H54 (cell line): ENCODE results near the gene SLC12A3.

Experiments used
- DNase-seq: peaks from one replicate; pipeline ENCODE4 v3.0.0; 2011; ENCODE audit warnings: low spot score, mixed read lengths; ENCODE audit not compliant: insufficient read length
- FAIRE-seq: peaks from 3 replicates; lab custom pipeline; 2011; peaks lifted over from hg19 to GRCh38; lab: Jason Lieb, UNC
- POLR2A ChIP-seq: IDR thresholded peaks from 2 replicates; pipeline ENCODE4 v1.6.1; 2011; ENCODE audit warnings: low read depth, mild to moderate bottlenecking, low read length

SLC12A3 gene

DNA sequence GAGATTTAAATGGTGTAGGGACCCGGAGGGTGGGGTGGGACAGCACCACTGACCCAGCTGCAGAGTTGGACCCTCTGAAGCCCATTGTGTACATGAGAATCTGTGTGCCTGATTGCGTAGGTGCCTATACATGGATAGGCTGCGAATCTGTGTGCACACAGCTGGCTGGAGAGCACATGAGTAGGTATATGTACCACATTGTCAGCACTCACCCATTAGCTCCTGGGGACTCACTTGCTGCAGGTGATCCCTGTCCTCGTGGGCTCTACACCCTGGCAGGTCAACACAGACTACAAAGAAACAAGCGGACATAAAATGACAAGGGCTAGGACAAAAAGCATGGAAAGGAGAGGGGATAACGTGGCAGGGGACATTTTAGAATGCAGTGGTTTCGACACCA lies 85.4 kb downstream of the SLC12A3 start:
- FAIRE-seq: no peak
- no peak for DNase-seq
- TF ChIP-seq POLR2A: no peak

DNA sequence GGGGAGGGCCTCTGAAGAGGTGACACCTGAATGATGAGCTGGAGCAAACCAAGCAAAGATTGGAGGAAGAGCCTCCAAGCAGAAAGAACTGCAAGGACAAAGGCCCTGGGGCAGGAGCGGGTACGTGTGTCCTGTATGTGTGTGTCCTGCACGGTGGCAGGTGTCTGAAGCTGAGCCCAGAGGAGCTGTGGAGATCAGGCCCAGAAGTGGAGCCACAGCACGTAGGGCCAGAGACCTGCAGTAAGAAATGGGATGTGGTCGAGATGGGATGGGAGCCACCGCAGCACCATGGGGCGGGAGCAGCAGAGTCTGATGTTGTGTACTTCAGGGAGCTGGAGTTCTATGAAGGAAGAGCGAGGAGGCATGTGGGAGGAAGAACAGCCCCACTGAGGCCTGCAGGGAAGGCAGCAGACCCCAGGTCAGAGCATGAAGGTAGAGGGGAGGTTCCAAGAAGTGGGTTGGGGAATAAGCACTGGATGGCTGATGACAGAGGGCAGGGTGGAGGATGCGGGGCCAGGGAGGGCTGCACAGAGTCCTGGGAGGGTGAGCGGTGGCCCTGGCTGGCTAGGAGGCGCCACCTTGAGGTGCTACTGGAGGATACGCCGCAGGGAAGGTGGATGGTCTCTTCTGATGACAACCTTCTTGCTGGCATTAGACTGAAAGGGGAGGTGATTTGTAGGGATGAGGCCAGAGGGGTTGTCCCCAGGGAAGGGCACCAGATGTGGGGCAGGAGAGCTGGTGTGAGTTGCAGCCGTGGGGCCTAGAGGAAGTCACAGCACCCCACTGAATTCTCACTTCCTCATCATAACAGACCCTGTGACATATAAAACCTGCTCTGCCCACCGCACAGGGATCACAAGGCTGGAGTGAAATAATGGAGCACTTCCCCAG lies 86.1 kb downstream of the SLC12A3 start:
- FAIRE-seq (no peak), DNase-seq (peak; percentile 59)
- TF ChIP-seq POLR2A: no peak

DNA sequence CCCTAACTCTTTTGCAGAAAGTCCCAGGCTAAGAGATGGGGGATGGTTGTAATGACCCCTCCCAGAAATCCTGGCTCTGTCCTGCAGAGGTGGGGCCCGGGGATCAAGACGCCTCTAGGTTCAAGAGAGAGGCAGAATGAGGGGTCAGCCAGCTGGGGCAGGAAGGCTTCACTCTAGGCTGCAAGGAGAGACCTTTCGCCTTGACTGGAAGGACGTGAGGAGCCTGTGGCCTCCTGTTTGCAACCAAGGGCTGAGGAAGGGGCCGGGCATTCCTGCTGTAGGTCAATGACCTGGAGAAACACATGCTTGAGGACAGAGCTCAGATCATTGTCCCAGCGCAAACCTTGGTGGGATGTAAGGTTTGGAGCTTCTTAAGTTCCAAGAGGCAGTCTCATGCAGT lies 88.0 kb downstream of the SLC12A3 start:
- DNase-seq: no peak
- FAIRE-seq: no peak
- TF ChIP-seq POLR2A: no peak

DNA sequence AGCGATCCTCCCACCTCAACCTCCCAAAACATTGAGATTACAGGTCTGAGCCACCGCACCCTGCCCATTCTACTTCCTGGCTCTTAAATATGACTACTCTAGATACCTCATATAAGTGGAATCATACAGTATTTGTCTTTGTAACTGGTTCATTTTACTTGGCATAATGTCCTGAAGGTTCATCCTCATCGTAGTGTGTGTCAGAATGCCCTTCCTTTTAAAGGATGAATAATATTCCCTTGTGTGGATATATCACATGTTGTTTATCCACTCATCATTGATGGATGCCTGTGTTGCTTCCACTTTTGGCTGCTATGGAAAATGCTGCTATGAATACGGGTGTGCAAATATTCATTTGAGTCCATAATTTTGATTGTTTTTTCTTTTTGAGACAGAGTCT lies 91.1 kb downstream of the SLC12A3 start:
- FAIRE-seq (no peak), DNase-seq (no peak)
- no peak for TF ChIP-seq POLR2A

DNA sequence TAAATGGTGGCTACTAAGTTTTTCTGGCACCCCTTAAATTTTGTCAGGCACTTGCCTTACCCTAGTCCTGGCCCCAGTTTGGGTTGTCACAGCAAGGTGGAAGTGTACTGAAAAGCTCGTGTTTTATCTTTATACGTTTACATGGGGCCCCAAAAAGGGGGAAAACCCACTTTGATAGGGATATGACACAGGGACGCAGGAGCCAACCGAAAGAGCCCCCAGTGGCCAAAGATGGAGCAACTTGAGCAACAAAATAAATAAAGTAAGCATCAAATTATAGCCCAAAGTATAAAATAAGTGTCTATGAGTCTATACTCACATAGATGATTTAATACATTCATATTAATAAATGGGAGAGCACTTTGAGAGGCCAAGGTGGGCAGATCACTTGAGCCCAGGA lies 91.7 kb downstream of the SLC12A3 start:
- no peak for TF ChIP-seq POLR2A
- no peak for FAIRE-seq
- DNase-seq: no peak

DNA sequence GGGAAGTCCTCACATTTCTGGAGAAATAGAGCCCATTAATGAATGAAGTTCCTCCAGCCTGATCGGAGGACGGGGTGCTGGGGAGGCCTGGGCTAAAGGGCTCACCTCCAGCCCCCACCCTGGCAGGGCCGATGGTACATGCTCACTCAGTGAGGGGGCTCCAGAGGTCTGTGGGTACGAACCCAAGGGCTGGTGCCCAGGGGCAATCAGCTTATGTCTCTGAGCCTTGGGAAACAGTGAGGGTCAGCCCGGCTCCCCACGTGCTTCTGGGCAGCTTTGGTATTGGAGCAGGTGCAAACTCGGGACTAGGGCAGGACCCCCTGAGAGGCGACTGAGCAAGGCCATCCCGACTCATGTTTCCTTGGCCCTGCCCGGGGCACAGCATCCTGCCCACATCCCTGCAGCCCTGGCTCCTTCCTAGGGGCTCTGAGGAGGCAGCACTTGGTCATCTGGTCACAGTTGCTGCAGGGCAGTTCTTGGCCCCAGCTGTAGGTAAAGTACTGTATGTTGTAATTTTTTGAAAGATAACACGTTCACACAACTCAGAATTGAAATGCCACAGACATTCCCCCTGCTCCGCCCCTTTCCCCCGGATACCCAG lies 95.8 kb downstream of the SLC12A3 start:
- FAIRE-seq (no peak), DNase-seq (no peak)
- no peak for TF ChIP-seq POLR2A

DNA sequence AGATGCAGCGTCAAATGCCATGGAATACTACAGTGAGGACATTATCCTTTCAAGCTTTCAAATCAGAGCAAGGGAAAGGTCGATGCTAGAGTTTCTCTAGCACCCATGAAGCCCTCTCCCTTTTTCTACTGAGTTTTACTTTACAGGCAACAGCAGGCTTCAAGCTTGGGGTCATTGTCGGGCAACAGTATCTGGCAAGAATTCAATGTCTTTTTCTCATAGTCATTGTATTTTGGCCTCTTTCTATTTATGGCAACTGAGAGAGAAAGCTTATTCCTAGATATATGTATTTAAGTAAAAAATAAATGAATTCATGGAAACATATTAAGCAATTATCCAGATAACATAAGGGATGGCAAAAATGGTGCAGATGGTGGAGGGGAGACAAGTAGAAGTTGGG lies 96.4 kb downstream of the SLC12A3 start:
- DNase-seq: no peak
- no peak for TF ChIP-seq POLR2A
- no peak for FAIRE-seq

DNA sequence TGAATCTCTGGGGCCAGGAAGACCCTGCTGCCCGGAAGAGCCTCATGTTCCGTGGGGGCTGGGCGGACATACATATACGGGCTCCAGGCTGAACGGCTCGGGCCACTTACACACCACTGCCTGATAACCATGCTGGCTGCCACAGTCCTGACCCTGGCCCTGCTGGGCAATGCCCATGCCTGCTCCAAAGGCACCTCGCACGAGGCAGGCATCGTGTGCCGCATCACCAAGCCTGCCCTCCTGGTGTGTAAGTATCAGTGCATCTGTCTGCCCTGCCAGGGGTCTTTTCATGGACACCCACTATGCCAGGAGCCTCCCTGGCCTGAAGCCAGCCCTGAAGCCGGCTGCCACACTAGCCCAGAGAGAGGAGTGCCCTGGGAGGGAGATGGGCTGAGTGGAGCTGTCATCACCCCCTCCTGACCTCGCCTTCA lies 96.9 kb downstream of the SLC12A3 start, which contains the start of gene CETP:
CETP (plus strand) TSS at position 100 of the 431 bp plus-strand sequence; CDS start at position 130, 30 bp downstream.
- no peak for FAIRE-seq
- no peak for TF ChIP-seq POLR2A
- no peak for DNase-seq

DNA sequence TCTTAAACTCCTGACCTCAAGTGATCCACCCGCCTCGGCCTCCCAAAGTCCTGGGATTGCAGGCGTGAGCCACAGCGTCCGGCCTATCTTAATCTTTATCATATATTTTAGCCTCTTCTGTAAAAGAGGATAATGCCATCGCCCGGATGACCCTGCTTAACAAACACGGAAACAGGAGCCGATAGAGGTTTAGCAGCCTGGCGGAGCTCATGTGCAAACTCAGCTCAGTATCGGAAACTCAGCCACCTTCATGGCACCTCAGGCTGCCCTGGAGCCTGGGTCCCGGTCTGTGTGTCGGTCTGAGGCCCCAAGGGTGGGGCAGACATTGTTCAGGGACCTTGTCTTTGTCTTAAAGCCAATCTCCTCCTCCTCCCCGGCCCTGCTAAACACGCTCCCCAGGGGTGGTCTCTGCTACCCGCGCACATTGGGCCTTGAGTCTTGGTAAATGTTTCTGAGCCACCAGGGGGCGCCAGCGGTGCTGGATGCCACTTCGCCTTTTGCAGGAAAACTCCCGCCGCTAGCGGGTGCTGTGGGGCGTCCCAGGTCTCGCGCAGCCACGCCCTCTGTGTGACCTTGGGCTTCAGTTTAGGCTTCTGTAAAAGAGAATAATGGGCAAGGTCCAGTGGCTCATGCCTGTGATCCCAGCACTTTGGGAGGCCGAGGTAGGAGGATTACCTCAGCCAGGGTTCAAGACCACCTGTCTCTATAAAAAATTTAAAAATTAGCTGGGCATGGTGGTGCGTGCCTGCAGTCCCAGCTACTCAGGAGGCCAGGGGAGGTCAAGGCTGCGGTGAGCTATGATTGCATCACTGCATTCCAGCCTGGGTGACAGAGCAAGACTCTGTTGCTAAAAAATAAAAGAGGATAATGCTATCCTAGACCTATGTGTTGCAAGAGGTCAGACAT lies 99.5 kb downstream of the SLC12A3 start:
- FAIRE-seq (no peak), DNase-seq (no peak)
- no peak for TF ChIP-seq POLR2A
